ENCODE measurements around the gene GPR62.

GPR62 gene

DNA sequence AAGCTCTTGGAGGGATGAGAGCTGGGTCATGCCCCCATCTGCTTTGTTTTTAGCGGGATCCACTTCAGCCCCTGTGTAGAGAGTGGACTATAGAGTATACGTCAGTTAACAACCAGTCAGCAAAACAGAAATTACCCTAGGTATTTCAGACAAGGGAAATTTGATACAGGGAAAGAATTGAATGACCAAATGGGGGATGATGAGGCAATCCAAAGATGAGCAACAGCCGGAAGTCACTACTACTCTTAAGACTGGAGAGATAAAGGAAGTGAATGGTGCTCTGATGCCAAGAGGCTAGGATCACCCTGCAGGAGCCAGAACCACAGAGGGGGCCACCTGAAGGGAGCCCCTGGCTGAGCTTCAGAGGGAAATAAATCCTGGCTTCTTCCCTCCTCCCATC is 1.7 kb upstream of the GPR62 start:
- FAIRE-seq = no peak
- no peak for DNase-seq (ENCODE audit: extremely low spot score, insufficient read length, low read depth)

DNA sequence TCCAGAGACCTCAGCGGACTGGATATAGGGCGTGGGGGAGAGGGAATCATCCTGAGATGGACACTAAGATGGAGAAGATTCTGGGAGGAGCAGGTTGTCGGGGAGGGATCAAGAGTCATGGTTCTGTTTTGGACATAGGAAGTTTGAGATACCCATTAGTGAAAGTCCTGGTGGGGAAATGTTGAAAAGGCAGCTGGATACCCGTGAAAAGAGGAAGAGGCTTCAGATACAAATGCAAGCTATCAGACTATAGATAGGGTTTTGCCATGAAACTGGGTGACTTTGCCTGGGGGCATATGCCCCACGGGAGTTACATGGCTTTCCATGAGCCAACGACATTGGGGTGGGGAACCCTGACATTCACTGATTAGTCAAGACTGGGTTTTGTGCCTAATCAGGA is 1.1 kb upstream of the GPR62 start:
- FAIRE-seq (no peak), DNase-seq (ENCODE audit: extremely low spot score, insufficient read length, low read depth) (no peak)

DNA sequence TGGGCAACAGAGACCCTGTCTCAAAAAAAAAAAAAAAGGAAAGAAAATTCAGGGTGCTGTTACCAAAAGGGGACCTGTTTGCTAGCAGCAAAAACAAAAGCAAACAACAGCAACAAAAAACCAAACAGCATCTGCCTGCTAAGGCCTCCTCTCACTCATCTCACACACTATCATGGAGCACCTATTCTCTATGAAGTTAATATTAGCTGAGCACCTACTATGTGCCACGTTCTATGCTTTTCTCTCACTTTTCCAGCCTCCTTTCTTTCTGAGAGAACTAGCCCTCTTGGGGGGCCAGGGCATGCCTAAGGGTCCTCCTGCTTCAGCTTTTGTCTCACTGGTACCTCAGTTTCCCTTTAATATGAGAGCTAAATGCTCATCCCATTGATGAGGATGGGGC is 468 bp upstream of the GPR62 start:
- FAIRE-seq = no peak
- DNase-seq (ENCODE audit: extremely low spot score, insufficient read length, low read depth) = no peak

DNA sequence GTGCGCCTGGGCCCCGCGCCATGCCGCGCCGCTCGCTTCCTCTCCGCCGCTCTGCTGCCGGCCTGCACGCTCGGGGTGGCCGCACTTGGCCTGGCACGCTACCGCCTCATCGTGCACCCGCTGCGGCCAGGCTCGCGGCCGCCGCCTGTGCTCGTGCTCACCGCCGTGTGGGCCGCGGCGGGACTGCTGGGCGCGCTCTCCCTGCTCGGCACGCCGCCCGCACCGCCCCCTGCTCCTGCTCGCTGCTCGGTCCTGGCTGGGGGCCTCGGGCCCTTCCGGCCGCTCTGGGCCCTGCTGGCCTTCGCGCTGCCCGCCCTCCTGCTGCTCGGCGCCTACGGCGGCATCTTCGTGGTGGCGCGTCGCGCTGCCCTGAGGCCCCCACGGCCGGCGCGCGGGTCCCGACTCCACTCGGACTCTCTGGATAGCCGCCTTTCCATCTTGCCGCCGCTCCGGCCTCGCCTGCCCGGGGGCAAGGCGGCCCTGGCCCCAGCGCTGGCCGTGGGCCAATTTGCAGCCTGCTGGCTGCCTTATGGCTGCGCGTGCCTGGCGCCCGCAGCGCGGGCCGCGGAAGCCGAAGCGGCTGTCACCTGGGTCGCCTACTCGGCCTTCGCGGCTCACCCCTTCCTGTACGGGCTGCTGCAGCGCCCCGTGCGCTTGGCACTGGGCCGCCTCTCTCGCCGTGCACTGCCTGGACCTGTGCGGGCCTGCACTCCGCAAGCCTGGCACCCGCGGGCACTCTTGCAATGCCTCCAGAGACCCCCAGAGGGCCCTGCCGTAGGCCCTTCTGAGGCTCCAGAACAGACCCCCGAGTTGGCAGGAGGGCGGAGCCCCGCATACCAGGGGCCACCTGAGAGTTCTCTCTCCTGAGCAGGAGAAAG is 951 bp downstream of the GPR62 start:
- no peak for FAIRE-seq

DNA sequence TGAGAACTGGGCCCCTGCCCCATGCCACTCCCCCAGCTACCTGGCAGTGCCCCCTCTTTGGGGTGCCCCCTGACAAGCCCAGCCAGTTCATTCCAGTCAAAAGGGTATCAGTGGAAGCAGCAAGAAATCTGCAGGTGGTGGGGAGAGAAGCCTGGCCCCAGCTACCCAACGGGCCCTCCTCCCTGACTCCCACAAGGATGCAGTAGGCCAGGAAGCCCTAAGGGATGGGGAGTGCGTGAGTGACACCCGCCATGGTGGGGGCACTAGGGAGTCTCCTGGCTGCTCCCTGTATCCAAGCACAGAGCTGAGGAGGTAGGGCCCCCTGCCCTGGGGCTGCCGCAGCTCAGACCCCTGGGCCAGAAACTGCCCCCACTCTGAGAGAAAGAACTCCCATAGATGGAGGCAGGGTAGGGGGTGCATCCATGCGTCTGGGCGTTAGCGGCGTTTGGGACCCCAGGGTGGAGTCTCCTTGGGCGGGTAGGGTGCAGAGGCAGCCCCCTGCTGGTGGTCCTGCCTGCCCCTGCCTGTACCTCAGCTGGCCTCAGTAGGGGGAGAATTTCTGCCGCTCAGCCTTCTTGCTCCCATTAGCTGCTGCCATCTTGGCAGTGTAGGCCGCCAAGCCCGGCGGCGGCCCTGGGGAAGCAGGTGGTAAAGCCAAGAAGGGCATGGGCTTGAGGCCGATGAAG is 2.5 kb downstream of the GPR62 start:
- no peak for DNase-seq (ENCODE audit: extremely low spot score, insufficient read length, low read depth)
- FAIRE-seq = no peak

More for the DNA sequence above, 951 bp downstream of the GPR62 start:
- no peak for DNase-seq (ENCODE audit: extremely low spot score, insufficient read length, low read depth)

DNA sequence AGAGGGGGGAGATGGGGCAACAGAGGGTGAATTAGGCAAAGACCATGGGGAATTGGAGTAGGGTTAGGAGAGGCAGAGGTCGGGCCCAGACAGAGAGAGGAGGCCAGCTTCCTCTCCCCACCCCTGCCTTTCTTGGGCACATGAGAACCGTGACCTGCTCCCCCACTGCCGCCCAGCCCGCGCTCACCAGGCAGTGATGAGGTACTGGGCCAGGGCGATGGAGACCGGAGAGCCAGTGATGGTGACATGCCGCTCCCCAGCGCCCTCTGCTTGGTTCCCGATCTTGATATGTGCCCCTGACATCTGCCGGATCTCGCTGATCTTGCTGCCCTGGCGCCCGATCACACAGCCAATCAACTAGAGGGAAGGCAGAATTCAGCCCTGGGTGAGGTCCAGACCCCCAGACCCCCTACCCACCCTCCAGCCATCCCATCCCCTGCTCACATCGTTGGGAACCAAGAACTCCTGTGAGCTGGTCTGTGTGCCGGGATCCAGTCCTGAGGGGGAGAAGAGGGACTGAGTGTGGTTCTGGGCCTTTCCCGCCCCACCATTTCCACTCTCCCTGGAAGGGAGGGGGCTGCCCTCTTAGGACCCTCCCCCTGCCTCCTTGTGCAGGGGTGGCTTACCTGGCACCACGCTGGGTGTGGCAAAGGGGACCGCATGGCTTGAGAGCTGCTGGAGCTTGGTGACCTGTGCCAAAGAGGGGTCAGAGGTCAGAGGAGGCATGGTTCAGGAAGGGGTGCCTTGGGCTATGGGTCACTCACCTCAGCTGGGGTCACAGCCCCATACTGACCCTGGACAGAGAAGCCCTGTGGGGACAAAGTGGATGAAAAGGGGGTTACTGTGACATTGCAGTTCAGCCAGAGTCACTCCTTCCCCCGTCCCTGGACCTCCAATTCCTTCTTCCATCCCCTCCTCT is 3.7 kb downstream of the GPR62 start:
- DNase-seq (ENCODE audit: extremely low spot score, insufficient read length, low read depth) (no peak), FAIRE-seq (no peak)

DNA sequence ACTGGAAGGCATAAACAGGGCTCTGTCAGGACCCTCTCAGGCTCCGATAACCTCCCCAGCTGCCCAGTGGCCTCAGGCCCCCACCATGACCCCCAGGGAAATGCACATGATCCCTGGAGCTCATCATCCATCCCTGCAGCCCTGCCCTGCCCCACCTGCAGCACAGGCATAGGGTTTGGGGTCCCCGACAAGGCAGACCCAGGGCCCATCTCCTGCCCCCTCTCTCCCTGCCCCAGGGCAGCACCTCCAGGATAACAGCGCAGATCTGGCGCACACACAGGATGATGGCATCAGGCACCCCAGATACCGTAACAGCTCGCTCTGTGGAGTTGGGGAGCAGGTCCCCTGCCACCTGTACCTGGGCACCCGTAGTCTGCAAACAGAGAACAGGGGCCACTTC is 4.5 kb downstream of the GPR62 start:
- no peak for DNase-seq (ENCODE audit: extremely low spot score, insufficient read length, low read depth)
- FAIRE-seq = no peak

DNA sequence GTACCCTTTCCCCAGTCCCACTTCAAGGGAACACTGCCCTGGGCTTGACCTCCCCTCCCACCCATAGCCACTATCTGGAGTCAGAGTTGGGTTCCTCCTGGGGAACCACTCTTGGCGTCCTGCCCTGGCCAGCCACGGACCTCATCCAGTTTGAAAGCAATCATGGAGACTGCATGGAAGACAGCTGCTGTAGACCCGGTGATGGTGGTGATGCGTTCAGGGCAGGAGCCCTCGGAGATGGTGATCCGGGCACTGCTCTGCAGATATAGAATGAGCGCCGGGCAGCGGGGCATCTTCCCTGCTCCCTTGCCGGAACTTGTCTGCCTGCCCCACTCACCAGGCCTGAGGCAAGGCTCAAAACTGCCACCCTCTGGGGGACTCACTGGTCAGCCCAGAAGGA is 5.2 kb downstream of the GPR62 start:
- FAIRE-seq (no peak), DNase-seq (ENCODE audit: extremely low spot score, insufficient read length, low read depth) (no peak)

DNA sequence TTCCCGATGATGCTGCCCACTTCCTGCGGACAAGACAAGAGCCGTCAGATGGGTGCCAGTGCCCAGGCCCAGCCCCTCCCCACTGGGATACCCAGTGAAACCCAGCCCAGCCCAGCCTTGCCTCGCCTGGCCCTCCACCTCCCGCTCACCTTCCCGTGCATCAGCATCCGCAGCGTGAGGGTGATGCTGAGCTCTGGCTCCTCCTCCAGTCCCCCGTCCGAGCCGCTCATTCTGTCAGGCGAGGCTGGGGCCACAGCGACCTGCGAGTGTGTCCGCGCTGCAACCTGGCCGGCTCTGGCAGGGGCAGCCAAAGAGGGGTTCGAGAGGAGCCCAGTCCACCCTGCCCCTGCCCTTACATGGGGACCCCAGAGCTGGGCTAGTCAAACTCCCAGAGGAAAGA is 5.8 kb downstream of the GPR62 start:
- FAIRE-seq (no peak), DNase-seq (ENCODE audit: extremely low spot score, insufficient read length, low read depth) (no peak)

DNA sequence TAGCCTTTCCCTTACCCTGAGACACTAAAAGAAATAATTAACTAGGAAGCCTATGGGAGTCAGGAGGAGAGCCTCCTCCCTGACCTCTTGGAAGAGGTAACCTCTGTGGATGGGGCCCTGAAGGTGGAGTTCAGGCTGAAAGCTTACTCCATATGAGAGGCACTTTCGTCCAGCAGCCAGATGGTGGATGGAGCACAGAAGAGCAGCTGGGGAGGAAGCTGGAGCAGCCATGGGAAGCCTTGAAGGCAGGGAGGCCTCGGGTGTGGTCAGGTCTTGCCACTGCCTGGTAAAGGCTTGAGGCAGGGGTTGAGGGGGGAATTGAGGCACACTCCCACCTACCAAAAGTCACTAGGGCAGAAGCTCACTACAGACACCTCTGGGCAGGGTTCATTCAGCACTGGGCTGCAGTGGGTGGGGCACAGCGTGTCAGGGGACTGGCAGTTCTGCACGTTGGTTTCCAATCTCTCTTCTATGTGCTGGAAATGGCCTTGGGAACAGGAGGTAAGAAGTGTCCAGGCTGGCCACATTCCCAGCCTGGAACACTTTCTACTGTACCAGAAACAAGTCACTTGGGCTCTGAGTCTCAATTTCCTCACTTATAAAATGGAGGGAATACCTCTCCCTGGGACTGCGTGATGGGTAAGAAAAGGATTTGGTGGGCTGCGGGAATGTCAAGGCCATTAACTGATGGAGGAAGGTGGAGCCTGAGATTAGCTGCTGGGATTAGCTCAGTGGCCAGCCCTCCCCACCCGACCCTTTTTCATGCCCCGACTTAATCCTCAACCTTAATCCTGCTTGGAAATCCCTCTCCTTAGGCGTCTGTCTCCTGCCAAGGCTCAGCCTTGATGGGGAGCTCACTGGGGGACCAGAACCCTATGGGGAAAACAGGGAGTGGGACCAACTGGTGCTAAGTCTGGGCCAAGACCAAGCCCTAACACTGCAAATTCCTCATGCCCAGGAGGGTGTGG is 6.7 kb downstream of the GPR62 start:
- FAIRE-seq (no peak), DNase-seq (ENCODE audit: extremely low spot score, insufficient read length, low read depth) (no peak)

DNA sequence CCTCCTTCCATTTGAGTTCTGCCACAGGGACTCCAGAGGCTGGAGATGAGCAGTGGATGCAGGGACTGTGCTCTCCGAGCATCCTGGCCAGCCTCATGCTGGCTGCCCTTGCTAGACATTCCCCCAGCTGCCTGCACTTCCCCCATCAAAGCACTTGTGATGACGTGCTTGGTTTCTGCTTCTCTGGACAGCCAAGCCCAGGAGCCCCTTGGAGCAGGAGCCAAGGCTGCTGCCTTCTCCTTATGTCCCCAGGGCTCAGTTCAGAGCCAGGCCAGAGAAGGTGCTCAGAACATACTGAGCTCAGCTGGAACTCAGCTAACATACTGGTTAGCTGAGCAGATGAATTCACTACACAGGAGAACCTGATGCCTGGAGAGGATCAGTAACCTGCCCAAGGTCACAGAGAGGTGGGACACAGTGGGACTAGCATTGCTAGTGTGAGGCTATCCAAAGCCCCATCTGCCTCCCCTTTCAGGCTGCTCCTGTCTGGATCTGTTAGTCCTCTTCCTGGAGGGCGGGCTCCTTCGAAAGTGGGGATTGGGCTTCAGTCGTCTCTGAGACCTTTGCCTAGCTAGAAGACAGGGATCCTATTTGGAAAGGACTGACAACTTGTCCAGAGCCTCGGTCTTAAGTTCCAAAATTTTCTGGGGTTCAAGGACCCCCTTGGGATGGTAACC is 7.8 kb downstream of the GPR62 start:
- DNase-seq (ENCODE audit: extremely low spot score, insufficient read length, low read depth) (no peak), FAIRE-seq (no peak)

DNA sequence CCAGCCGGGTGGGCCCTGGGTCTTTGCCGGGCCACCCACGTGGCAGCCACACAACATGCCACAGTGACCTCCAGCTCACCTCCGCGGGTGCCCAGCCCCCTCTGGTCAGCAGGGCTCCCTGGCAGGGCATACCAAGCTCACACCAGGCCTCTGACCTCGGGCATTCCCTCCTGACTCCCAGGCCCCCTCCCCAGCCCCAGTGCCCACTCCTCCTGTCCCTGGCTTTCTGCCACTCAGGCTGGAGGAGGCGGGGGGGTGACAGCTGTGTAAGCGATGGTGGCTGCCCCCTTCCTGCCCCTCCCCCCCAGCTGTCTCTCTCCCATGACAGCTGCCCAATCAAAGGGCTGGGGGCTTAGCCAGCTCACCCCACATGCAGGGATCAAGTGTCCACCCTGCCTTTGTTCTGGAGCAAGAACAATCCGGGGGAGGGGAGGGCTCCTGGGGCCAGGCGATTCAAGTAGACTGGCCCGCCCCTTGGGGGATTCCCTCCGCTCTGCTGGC is 8.8 kb downstream of the GPR62 start:
- DNase-seq (ENCODE audit: extremely low spot score, insufficient read length, low read depth) (no peak), FAIRE-seq (no peak)

DNA sequence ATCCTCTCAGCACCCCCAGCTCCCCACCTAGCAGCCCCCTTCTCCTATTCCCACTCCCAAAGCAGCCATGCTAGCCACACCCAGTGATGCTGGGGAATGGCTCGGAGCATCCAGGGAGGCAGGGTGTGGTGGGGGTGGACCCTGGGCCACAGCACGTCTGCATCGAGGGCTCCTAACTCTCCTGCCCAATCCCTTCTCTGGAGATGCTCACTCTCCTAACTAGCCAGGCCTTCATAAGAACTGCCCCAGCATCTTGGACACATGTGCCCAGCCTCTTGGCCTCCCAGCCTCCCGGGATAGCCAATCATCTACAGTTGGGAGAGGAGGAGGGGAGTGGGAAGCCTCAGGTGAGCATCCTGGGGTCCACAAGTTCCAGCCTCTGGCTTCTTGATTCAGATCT is 9.3 kb downstream of the GPR62 start:
- FAIRE-seq = no peak

DNA sequence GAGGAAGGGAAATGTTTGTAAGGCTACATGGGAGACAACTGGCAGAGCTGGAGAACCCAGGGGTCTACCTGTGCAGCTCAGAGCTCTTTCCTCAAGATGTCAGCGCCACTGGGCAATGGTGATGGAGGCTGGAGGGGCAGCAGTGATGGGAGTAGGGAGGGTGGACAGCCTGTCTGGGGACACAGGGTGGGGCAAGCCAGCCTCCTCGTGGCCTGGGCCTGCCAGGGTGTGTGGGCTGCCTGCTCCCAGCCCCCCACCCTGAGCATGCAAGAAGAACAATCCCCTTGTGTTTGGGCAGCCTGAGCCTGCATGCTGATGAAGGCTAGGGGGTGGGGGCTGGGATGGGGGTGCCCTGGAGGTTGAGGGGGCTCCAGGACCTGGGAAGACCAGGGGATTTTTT is 10.8 kb downstream of the GPR62 start:
- DNase-seq (ENCODE audit: extremely low spot score, insufficient read length, low read depth) (no peak), FAIRE-seq (no peak)

More for the DNA sequence above, 9.3 kb downstream of the GPR62 start:
- DNase-seq (ENCODE audit: extremely low spot score, insufficient read length, low read depth) = no peak

DNA sequence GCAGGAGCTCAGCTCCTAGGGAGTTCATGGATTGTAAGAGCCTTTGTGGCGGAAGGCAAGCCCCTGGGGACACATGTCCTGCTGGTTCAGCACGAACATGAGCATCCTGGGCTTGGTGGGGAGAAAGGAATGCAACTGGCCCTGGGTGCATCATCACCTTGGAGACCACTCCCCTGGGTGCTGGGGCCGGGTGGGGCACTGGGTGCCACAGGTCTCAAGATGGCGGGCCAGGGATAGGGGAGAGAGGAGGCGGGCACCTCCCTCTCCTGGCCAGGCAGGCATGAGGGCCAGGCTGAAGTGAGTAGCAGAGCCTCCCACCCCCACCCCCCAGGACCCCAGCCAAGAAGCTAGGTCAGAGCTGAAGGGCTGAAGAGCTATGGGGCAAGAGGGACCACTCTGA is 11.3 kb downstream of the GPR62 start:
- DNase-seq (ENCODE audit: extremely low spot score, insufficient read length, low read depth) = no peak
- FAIRE-seq = no peak

DNA sequence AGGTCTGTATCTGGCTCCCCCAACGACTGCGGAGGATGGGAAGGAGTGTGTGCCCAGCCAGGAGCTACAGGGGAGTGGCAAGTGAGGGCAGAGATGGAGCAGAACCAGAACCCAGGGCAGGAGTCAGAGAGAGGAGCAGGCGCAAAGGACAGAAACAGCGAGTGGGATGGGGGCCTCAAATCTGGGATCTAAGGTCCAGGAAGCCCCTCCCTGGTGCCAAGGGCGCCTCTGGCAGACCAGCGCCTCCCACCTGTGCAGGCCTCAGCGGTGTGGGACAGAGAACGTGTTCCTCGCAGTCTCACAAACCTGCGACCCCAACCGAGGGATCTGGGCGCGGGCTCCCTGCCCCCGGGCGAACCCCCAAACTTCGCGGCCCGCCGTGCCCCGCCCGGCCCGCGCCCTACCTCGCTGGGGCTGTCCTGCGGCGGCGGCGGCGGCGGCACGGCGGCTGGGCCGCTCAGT is 11.8 kb downstream of the GPR62 start:
- DNase-seq (ENCODE audit: extremely low spot score, insufficient read length, low read depth) (no peak), FAIRE-seq (no peak)

DNA sequence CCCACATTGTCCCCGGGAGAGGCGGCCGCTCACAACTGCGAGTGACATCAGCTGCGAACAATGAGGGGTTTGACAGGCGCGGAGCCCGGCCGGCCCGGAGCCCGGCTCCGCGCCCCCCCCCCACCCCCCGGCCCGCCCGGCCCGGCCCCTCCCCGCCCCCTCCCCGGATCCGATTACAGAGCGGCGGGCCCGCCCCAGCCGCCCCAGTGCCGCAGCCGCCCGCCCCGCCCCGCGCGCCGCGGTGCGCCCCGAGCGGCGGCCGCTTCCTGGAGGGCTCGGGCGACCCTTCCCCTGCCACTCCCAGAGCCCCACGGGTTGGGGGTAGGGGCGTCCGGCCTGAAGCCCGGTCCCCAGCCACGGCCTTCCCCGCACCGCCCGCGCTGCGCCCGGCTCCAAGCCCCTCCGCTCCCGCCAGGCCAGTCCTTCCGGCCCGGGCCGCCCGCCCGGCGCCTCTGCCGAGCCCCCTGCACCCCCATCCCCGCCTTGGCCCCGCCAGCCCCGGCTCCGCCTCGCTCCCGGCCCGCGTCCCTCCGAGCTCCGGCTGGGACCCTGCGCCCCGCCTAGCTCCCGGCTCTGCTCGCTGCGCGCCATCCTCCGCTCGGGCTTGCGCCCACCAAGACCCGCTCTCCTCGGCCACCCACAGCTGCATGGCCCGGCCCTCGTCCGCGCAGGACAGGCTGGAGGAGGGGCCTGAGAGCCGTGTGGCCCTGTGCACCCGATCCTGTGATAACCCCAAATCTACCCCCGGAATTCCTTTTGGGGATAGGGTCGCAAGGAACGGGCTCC is 12.4 kb downstream of the GPR62 start, which contains the start of gene PCBP4:
TSS of gene PCBP4 (minus strand) at position 71 of the 786 bp plus-strand sequence. CDS start 6,214 bp downstream, outside the sequence.
- no peak for FAIRE-seq
- no peak for DNase-seq (ENCODE audit: extremely low spot score, insufficient read length, low read depth)
